ENCODE data around the gene ZDHHC5. TPM values are rescaled to one million over a fixed set of nuclear protein-coding genes. Genes with fewer than 3 reads are reported as not detected.

ZDHHC5 gene
- total RNA-seq, 1 experiment from 2014 or later: 64.1 TPM

GRCh38 chr11:57667117-57667735 is 688 bp upstream of the ZDHHC5 start:
- Histone ChIP-seq H3K4me1 (ENCODE audit: control insufficient read depth in 1 of 2, insufficient read depth in 2 of 2, low read length in 2 of 2) (peaks cover 9 to 19% of the 10 kb centered on the region in 2 experiments), H3K36me3 (ENCODE audit: control insufficient read depth in 1 of 2, insufficient read depth in 2 of 2, low read length in 2 of 2) (peaks cover 2 to 9% of the 10 kb centered on the region in 2 experiments; a peak in 3 of 4 replicates), H3K79me2 (ENCODE audit: insufficient read depth, low read length) (peaks cover 42% of the 10 kb centered on the region), H3K27me3 (ENCODE audit: insufficient read depth, low read length) (no peaks in the 10 kb centered on the region), H3K9me3 (ENCODE audit: control insufficient read depth in 1 of 2, insufficient read depth in 1 of 2, low read depth in 1 of 2, low read length in 2 of 2) (no peaks in the 10 kb centered on the region), H3K4me3 (replicated peaks in 1 of 2; ENCODE audit: low read depth in 1 of 2, low read length in 2 of 2) (peak overlapping the region; percentile 85 to 97), H4K20me1 (ENCODE audit: insufficient read depth) (no peaks in the 10 kb centered on the region), H3K4me2 (ENCODE audit: low read length) (peak overlapping the region; percentile 76), H3K9me2 (ENCODE audit: insufficient read depth) (no peaks in the 10 kb centered on the region), H3K27ac (ENCODE audit: low read depth, low read length) (peak overlapping the region; percentile 93), H3K9ac (ENCODE audit: low read length) (peak overlapping the region; percentile 92), H2AFZ (ENCODE audit: low read depth, low read length, poor library complexity, severe bottlenecking) (no peak overlapping the region)
- intact Hi-C loops (cut with micrococcal nuclease): loop anchor here (1.0 to 10.0 kb wide), 5 partner anchors 10 to 1888 kb away; partner anchors contain the start of genes CLP1, LPXN, MED19 and TMX2
- RAD21 ChIA-PET (ENCODE audit: low non-redundant PET in 1 of 2, low total read pairs in 2 of 2, uncharacterized antibody in 2 of 2, unreplicated experiment in 2 of 2): no interaction called here
- ATAC-seq: peak; percentile 73
- BruUV-seq (replicated peaks): no TSS peak
- CTCF ChIA-PET: no interaction called here
- peak; percentile 98 for DNase-seq (ENCODE audit: low read depth, low spot score)
- POLR2A ChIA-PET: interaction anchor here (0.7 kb wide), 1 partner anchor 827 kb away, joined by 3 read pairs; no protein-coding TSS in a partner anchor
- no peak for TF ChIP-seq EZH2 (IDR thresholded peaks at IDR 0.05)
- TF ChIP-seq ZNF274 (IDR thresholded peaks at IDR 0.05; ENCODE audit: low read depth, low read length): no peak
- no peak for TF ChIP-seq EZH2phosphoT487 (IDR thresholded peaks at IDR 0.05; ENCODE audit: borderline replicate concordance)
- no peak for TF ChIP-seq FOSL1 (IDR thresholded peaks at IDR 0.05; ENCODE audit: low read depth)
- no peak for TF ChIP-seq RAD21 (IDR thresholded peaks at IDR 0.05; ENCODE audit: low read depth)
- 0 out of 2 replicates have a peak, but pooled peaks have one; percentile 11 for TF ChIP-seq CBX3 (IDR thresholded peaks at IDR 0.05; ENCODE audit: low read depth)
- no peak for TF ChIP-seq CEBPB (IDR thresholded peaks at IDR 0.05; ENCODE audit: low read depth)
- TF ChIP-seq SP1 (IDR thresholded peaks at IDR 0.05; ENCODE audit: low read depth): no peak; the same call in none of the 2 replicates
- TF ChIP-seq ZFX (IDR thresholded peaks at IDR 0.05): no peak
- no peak for TF ChIP-seq CTCF (IDR thresholded peaks at IDR 0.05 in 2 of 3, conservative IDR thresholded peaks at IDR 0.05 in 1 of 3; ENCODE audit: borderline replicate concordance in 1 of 3, insufficient read depth in 1 of 3, low read depth in 2 of 3, low read length in 2 of 3)
- TF ChIP-seq EGR1 (IDR thresholded peaks at IDR 0.05; ENCODE audit: low read depth): peak; percentile 30
- TF ChIP-seq POLR2A (IDR thresholded peaks at IDR 0.05; ENCODE audit: borderline replicate concordance, extremely low read depth, insufficient read depth, insufficient read length): no peak
- no peak for TF ChIP-seq TCF7L2 (IDR thresholded peaks at IDR 0.05; ENCODE audit: borderline replicate concordance, extremely low read depth, insufficient read depth, insufficient read length)
- peak; percentile 74 for TF ChIP-seq POLR2AphosphoS5 (IDR thresholded peaks at IDR 0.05; ENCODE audit: low read depth, low read length)
- TF ChIP-seq ELF1 (IDR thresholded peaks at IDR 0.05; ENCODE audit: borderline replicate concordance, low read depth): peak; percentile 88
- TF ChIP-seq YY1 (IDR thresholded peaks at IDR 0.05; ENCODE audit: extremely low read depth, insufficient replicate concordance, low read depth, low read length): peak; percentile 80
- peak; percentile 73; the same call in 1 of the 2 replicates for TF ChIP-seq JUND (IDR thresholded peaks at IDR 0.05)
- TF ChIP-seq MAX (IDR thresholded peaks at IDR 0.05): no peak; the same call in 1 of the 2 replicates
- no peak for TF ChIP-seq ATF3 (IDR thresholded peaks at IDR 0.05)
- TF ChIP-seq SRF (IDR thresholded peaks at IDR 0.05; ENCODE audit: low read depth): no peak; the same call in 1 of the 2 replicates
- TF ChIP-seq SIN3A (IDR thresholded peaks at IDR 0.05; ENCODE audit: low read depth): peak; percentile 65; the same call in 1 of the 2 replicates
- no peak for TF ChIP-seq REST (IDR thresholded peaks at IDR 0.05; ENCODE audit: low read depth)

Measured in HCT116 (cell line).